ENCODE results near the gene IRGC.
"Not testable (repeated sequence)": the region's sequence is repeated elsewhere in the genome, so short reads cannot be mapped to it uniquely, and the experiment has no call there.

Gene IRGC

GRCh38 chr19:43755256-43755801 is 39.5 kb downstream of the IRGC start:
- DNase-seq (ENCODE audit: low spot score), result peak; percentile 79

GRCh38 chr19:43759515-43759914 is 43.6 kb downstream of the IRGC start:
- DNase-seq (ENCODE audit: low spot score), result no peak

- no peak for DNase-seq (ENCODE audit: low spot score)
These were observed 45.1 kb downstream of the IRGC start for GRCh38 chr19:43760941-43761340.

GRCh38 chr19:43762814-43763213 is 46.9 kb downstream of the IRGC start:
- no peak for DNase-seq (ENCODE audit: low spot score)

GRCh38 chr19:43763473-43763939 is 47.6 kb downstream of the IRGC start:
- no peak for DNase-seq (ENCODE audit: low spot score)

- DNase-seq (ENCODE audit: low spot score), result not testable (repeated sequence)
These were observed 48.8 kb downstream of the IRGC start for GRCh38 chr19:43764684-43765083.

GRCh38 chr19:43765109-43765876 is 49.4 kb downstream of the IRGC start:
- DNase-seq (ENCODE audit: low spot score), result peak; percentile 88

- no peak for DNase-seq (ENCODE audit: low spot score)
These were observed 50.8 kb downstream of the IRGC start for GRCh38 chr19:43766755-43767043.

- no peak for DNase-seq (ENCODE audit: low spot score)
These were observed 51.4 kb downstream of the IRGC start for GRCh38 chr19:43767316-43767715.

- no peak for DNase-seq (ENCODE audit: low spot score)
These were observed 51.9 kb downstream of the IRGC start for GRCh38 chr19:43767818-43768217.

GRCh38 chr19:43768273-43769050 is 52.6 kb downstream of the IRGC start:
- DNase-seq (ENCODE audit: low spot score), result no peak

- no peak for DNase-seq (ENCODE audit: low spot score)
These were observed 53.4 kb downstream of the IRGC start for GRCh38 chr19:43769256-43769655.

Data from AG08396 (cell line).